Measurements from ENCODE around the gene LAMA5.

DNA sequence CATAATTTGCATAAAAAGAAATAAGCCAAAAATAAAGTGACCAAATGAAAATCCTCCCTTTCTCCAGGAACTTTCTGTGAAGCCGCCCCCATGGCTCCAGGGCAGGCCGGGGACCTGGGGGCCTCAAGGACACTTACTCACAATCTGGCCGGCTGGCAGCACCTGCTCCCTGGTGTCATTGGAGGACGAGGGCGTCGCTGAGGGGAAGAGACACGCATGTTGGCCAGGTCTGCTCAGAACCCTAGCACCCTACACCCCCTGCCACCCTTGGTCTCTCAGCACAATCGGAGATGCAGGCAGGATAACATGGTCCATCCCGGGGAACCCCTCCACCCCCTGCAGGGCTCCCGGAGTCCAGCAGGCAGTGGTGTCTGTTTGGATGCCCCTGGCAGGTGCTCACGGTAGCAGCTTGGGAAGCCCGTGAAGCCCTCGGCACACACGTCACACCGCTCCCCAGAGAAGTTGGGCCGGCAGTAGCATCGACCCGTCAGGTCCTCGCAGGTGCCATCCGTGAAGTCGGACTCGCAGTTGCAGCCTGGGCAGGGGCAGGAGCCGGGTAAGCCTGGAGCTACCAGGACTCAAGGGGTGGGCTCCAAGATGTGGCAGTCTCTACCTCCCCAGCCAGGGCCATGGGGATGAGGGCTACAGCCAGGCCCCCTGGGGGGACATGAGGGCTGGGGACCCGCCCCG, 21.3 kb downstream of the LAMA5 start:
- TF ChIP-seq, protein P1, sequence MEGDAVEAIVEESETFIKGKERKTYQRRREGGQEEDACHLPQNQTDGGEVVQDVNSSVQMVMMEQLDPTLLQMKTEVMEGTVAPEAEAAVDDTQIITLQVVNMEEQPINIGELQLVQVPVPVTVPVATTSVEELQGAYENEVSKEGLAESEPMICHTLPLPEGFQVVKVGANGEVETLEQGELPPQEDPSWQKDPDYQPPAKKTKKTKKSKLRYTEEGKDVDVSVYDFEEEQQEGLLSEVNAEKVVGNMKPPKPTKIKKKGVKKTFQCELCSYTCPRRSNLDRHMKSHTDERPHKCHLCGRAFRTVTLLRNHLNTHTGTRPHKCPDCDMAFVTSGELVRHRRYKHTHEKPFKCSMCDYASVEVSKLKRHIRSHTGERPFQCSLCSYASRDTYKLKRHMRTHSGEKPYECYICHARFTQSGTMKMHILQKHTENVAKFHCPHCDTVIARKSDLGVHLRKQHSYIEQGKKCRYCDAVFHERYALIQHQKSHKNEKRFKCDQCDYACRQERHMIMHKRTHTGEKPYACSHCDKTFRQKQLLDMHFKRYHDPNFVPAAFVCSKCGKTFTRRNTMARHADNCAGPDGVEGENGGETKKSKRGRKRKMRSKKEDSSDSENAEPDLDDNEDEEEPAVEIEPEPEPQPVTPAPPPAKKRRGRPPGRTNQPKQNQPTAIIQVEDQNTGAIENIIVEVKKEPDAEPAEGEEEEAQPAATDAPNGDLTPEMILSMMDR (IDR thresholded peaks at IDR 0.05; ENCODE audit: low read length): no peak
- no peak for TF ChIP-seq EZH2 (optimal IDR thresholded peaks at IDR 0.05; ENCODE audit: low read depth, low read length)

Measured in MM.1S (cell line).